Measurements from ENCODE around the gene APOBEC2.

DNA sequence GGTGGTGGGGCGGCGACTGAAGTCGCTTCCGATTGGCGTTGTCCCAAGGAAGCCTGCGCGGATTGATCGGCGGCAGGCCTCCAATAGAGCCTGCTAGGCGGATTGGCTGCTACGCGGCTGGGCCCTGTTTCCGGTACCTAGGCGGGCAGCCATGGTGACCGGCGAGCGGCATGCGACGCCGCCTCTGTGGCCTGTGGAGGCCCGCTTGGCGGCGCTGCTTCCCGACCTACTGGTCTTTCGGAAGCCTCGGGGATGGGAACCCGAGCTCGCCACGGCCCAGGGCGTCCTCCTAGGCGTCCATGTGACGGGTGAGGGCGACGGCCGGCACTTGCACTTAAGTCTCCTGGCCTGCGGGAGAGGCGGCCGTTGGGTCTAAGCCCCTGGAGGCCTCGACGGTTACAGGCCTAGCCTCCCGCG, 47.9 kb downstream of the APOBEC2 start:
- TF ChIP-seq, protein P1, sequence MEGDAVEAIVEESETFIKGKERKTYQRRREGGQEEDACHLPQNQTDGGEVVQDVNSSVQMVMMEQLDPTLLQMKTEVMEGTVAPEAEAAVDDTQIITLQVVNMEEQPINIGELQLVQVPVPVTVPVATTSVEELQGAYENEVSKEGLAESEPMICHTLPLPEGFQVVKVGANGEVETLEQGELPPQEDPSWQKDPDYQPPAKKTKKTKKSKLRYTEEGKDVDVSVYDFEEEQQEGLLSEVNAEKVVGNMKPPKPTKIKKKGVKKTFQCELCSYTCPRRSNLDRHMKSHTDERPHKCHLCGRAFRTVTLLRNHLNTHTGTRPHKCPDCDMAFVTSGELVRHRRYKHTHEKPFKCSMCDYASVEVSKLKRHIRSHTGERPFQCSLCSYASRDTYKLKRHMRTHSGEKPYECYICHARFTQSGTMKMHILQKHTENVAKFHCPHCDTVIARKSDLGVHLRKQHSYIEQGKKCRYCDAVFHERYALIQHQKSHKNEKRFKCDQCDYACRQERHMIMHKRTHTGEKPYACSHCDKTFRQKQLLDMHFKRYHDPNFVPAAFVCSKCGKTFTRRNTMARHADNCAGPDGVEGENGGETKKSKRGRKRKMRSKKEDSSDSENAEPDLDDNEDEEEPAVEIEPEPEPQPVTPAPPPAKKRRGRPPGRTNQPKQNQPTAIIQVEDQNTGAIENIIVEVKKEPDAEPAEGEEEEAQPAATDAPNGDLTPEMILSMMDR (CRISPR knock-in tag; IDR thresholded peaks at IDR 0.05) = no peak
- TF ChIP-seq HDAC2 (CRISPR knock-in tag; IDR thresholded peaks at IDR 0.05) (no peak), ZNF225 (CRISPR knock-in tag; IDR thresholded peaks at IDR 0.05) (no peak), POLR2A (IDR thresholded peaks at IDR 0.05; ENCODE audit: insufficient read depth in 1 of 2, low read depth in 2 of 2, low read length in 2 of 2) (no peak), FOXJ3 (CRISPR knock-in tag; IDR thresholded peaks at IDR 0.05; ENCODE audit: borderline replicate concordance) (no peak), ZBTB8A (CRISPR knock-in tag; IDR thresholded peaks at IDR 0.05; ENCODE audit: borderline replicate concordance, low read depth) (no peak), REL (CRISPR knock-in tag; conservative IDR thresholded peaks at IDR 0.05) (no peak), SUZ12 (IDR thresholded peaks at IDR 0.05; ENCODE audit: low read depth, low read length) (no peak)
- TF ChIP-seq, protein P2, sequence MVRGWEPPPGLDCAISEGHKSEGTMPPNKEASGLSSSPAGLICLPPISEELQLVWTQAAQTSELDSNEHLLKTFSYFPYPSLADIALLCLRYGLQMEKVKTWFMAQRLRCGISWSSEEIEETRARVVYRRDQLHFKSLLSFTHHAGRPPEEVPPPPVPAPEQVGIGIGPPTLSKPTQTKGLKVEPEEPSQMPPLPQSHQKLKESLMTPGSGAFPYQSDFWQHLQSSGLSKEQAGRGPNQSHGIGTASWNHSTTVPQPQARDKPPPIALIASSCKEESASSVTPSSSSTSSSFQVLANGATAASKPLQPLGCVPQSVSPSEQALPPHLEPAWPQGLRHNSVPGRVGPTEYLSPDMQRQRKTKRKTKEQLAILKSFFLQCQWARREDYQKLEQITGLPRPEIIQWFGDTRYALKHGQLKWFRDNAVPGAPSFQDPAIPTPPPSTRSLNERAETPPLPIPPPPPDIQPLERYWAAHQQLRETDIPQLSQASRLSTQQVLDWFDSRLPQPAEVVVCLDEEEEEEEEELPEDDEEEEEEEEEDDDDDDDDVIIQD (CRISPR knock-in tag; IDR thresholded peaks at IDR 0.05; ENCODE audit: low read depth) = no peak
- TF ChIP-seq, protein P3, sequence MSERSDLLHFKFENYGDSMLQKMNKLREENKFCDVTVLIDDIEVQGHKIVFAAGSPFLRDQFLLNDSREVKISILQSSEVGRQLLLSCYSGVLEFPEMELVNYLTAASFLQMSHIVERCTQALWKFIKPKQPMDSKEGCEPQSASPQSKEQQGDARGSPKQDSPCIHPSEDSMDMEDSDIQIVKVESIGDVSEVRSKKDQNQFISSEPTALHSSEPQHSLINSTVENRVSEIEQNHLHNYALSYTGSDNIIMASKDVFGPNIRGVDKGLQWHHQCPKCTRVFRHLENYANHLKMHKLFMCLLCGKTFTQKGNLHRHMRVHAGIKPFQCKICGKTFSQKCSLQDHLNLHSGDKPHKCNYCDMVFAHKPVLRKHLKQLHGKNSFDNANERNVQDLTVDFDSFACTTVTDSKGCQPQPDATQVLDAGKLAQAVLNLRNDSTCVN (CRISPR knock-in tag; IDR thresholded peaks at IDR 0.05; ENCODE audit: borderline replicate concordance) = no peak
